HCT116 (cell line): Measurements from ENCODE around the gene LRRK1. TPM values are rescaled to one million over a fixed set of nuclear protein-coding genes. Genes with fewer than 3 reads are reported as not detected.

Experiments
- ATAC-seq: fragments of 200-7000 bp; cut with Tn5 transposase; 2 replicates; pipeline ENCODE4 v1.9.1; 2020; ENCODE audit warnings: mild to moderate bottlenecking, moderate library complexity
- BruUV-seq: library from RNA; stranded (reverse); fragments of 400-500 nt; replicated peaks from 2 replicates; lab custom pipeline; 2021; lab: Mats Ljungman, UMichigan
- CTCF ChIA-PET: fragments of 300-600 bp; sonication (Branson Sonifier 250); formaldehyde crosslinking; loops from one replicate; lab custom pipeline; 2021; ENCODE audit warnings: antibody characterized with exemption; lab: Charles Lee
- POLR2A ChIA-PET: fragments of 300-600, 350-600 bp; sonication (Branson Sonifier 250); formaldehyde crosslinking; loops from one replicate; lab custom pipeline; 2021; ENCODE audit warnings: antibody characterized with exemption; lab: Charles Lee
- RAD21 ChIA-PET, 2 experiments: fragments of 300-600 bp; sonication (Branson Sonifier 250); formaldehyde crosslinking; loops; one replicate each; lab custom pipeline; 2023; ENCODE audit warnings: low total read pairs in 2 of 2; ENCODE audit not compliant: uncharacterized antibody in 2 of 2, unreplicated experiment in 2 of 2, low non-redundant PET in 1 of 2; lab: Charles Lee
- DNase-seq: peaks from one replicate; pipeline ENCODE4 v3.0.0-alpha.2; 2010; ENCODE audit warnings: low read depth, low spot score
- H2AFZ ChIP-seq: fragments of 200-600 bp; shearing (Covaris generic), sonication (generic); 2 replicates; pipeline ENCODE4 v1.6.1; 2017; ENCODE audit warnings: low read depth, mixed run types, mixed read lengths, antibody characterized with exemption, low read length; ENCODE audit not compliant: poor library complexity, severe bottlenecking
- H3K27ac ChIP-seq: 2 replicates; pipeline ENCODE4 v1.5.1; 2012; ENCODE audit warnings: low read depth, low read length
- H3K27me3 ChIP-seq: fragments of 200-600 bp; sonication (generic); 2 replicates; pipeline ENCODE4 v1.6.1; 2016; ENCODE audit warnings: mixed run types, low read length, mixed read lengths; ENCODE audit not compliant: insufficient read depth
- H3K36me3 ChIP-seq, 2 experiments: fragments of 200-500 bp in 1 of 2; fragments of 200-600 bp in 1 of 2; sonication (Bioruptor generic) in 1 of 2; sonication (generic) in 1 of 2; 2 replicates each; pipeline versions ENCODE4 v1.5.1 to v1.6.1; 2014 to 2016; ENCODE audit warnings: low read length in 2 of 2, inconsistent platforms in 1 of 2, mixed read lengths in 1 of 2, mixed run types in 1 of 2; ENCODE audit not compliant: insufficient read depth in 2 of 2, control insufficient read depth in 1 of 2
- H3K4me1 ChIP-seq, 2 experiments: fragments of 200-600 bp in 1 of 2; sonication (generic) in 1 of 2; 2 replicates each; pipeline versions ENCODE4 v1.5.1 to v1.6.1; 2012 to 2017; ENCODE audit warnings: low read length in 2 of 2, inconsistent platforms in 1 of 2, mild to moderate bottlenecking in 1 of 2, mixed read lengths in 1 of 2, mixed run types in 1 of 2, moderate library complexity in 1 of 2; ENCODE audit not compliant: insufficient read depth in 2 of 2, control insufficient read depth in 1 of 2
- H3K4me2 ChIP-seq: fragments of 200-600 bp; sonication (generic); 2 replicates; pipeline ENCODE4 v1.6.1; 2017; ENCODE audit warnings: mixed run types, low read length, mixed read lengths
- H3K4me3 ChIP-seq, 2 experiments: fragments of 200-600 bp in 1 of 2; sonication (generic) in 1 of 2; replicated peaks in 1 of 2; 2 replicates each; pipeline ENCODE4 v1.5.1; 2011 to 2016; ENCODE audit warnings: low read length in 2 of 2, control low read depth in 1 of 2, low read depth in 1 of 2, mild to moderate bottlenecking in 1 of 2, mixed read lengths in 1 of 2, mixed run types in 1 of 2
- H3K79me2 ChIP-seq: fragments of 200-600 bp; sonication (generic); 2 replicates; pipeline ENCODE4 v1.6.1; 2017; ENCODE audit warnings: mild to moderate bottlenecking, mixed run types, low read length, moderate library complexity, mixed read lengths; ENCODE audit not compliant: insufficient read depth
- H3K9ac ChIP-seq: fragments of 200-600 bp; sonication (generic); 2 replicates; pipeline ENCODE4 v1.6.1; 2016; ENCODE audit warnings: low read length, mixed read lengths
- H3K9me2 ChIP-seq: fragments of 200-600 bp; sonication (generic), shearing (Covaris generic); 2 replicates; pipeline ENCODE4 v1.6.1; 2017; ENCODE audit warnings: mixed run types, mild to moderate bottlenecking, moderate library complexity; ENCODE audit not compliant: insufficient read depth
- H3K9me3 ChIP-seq, 2 experiments: fragments of 200-500 bp in 1 of 2; fragments of 200-600 bp in 1 of 2; sonication (Bioruptor generic) in 1 of 2; sonication (generic) in 1 of 2; 2 replicates each; pipeline ENCODE4 v1.6.1; 2014 to 2017; ENCODE audit warnings: low read length in 2 of 2, mixed read lengths in 2 of 2, inconsistent platforms in 1 of 2, low read depth in 1 of 2, mild to moderate bottlenecking in 1 of 2, mixed run types in 1 of 2, moderate library complexity in 1 of 2; ENCODE audit not compliant: control insufficient read depth in 1 of 2, insufficient read depth in 1 of 2
- H4K20me1 ChIP-seq: fragments of 200-600 bp; sonication (generic), shearing (Covaris generic); 2 replicates; pipeline ENCODE4 v1.6.1; 2017; ENCODE audit warnings: mixed run types, mild to moderate bottlenecking, moderate library complexity; ENCODE audit not compliant: insufficient read depth
- CBX3 ChIP-seq: IDR thresholded peaks from 2 replicates; pipeline ENCODE4 v1.6.1; 2012; ENCODE audit warnings: low read depth
- CEBPB ChIP-seq: IDR thresholded peaks from 2 replicates; pipeline ENCODE4 v1.6.1; 2012; ENCODE audit warnings: low read depth
- EGR1 ChIP-seq: IDR thresholded peaks from 2 replicates; pipeline ENCODE4 v1.6.1; 2012; ENCODE audit warnings: low read depth
- EZH2phosphoT487 ChIP-seq: fragments of 200-600 bp; IDR thresholded peaks from 2 replicates; pipeline ENCODE4 v1.6.1; 2018; ENCODE audit warnings: antibody characterized with exemption, borderline replicate concordance
- JUND ChIP-seq: IDR thresholded peaks from 2 replicates; pipeline ENCODE4 v1.6.1; 2012
- POLR2A ChIP-seq: IDR thresholded peaks from 2 replicates; pipeline ENCODE4 v1.7.0; 2011; ENCODE audit warnings: borderline replicate concordance; ENCODE audit not compliant: insufficient read depth, insufficient read length; ENCODE audit errors: extremely low read depth
- POLR2AphosphoS5 ChIP-seq: IDR thresholded peaks from 2 replicates; pipeline ENCODE4 v1.6.1; 2011; ENCODE audit warnings: mild to moderate bottlenecking, low read depth, low read length, moderate library complexity
- RAD21 ChIP-seq: IDR thresholded peaks from 2 replicates; pipeline ENCODE4 v1.6.1; 2012; ENCODE audit warnings: low read depth, mild to moderate bottlenecking
- SIN3A ChIP-seq: IDR thresholded peaks from 2 replicates; pipeline ENCODE4 v1.6.1; 2012; ENCODE audit warnings: low read depth
- SP1 ChIP-seq: IDR thresholded peaks from 2 replicates; pipeline ENCODE4 v1.6.1; 2012; ENCODE audit warnings: low read depth
- SRF ChIP-seq: IDR thresholded peaks from 2 replicates; pipeline ENCODE4 v1.6.1; 2012; ENCODE audit warnings: low read depth
- TCF7L2 ChIP-seq: IDR thresholded peaks from 2 replicates; pipeline ENCODE4 v1.7.0; 2011; ENCODE audit warnings: borderline replicate concordance, inconsistent platforms; ENCODE audit not compliant: insufficient read depth, insufficient read length; ENCODE audit errors: extremely low read depth
- YY1 ChIP-seq: IDR thresholded peaks from 2 replicates; pipeline ENCODE4 v1.6.1; 2011; ENCODE audit warnings: low read length, low read depth, moderate library complexity, mild to moderate bottlenecking; ENCODE audit not compliant: insufficient replicate concordance; ENCODE audit errors: extremely low read depth
- ZBTB33 ChIP-seq: IDR thresholded peaks from 2 replicates; pipeline ENCODE4 v1.6.1; 2011; ENCODE audit warnings: mild to moderate bottlenecking, low read length, moderate library complexity; ENCODE audit not compliant: insufficient replicate concordance; ENCODE audit errors: extremely low read depth
- ZFX ChIP-seq: fragments of 450-650 bp; IDR thresholded peaks from 2 replicates; pipeline ENCODE4 v1.6.1; 2017
- ZNF274 ChIP-seq: fragments of 200-500 bp; sonication (Bioruptor generic); IDR thresholded peaks from 2 replicates; pipeline ENCODE4 v1.6.1; 2014; ENCODE audit warnings: mild to moderate bottlenecking, low read depth, low read length, inconsistent platforms
- intact Hi-C: fragments of 100-400 bp; cut with micrococcal nuclease; formaldehyde crosslinking; loops from 2 replicates; pipeline ENCODE4 v1.10.0; 2022
- total RNA-seq: library from RNA; stranded (reverse); gene quantifications from one replicate; pipeline ENCODE4 v1.2.1, GENCODE V29; 2021; ENCODE audit not compliant: unreplicated experiment

Gene LRRK1
- total RNA-seq, 1 experiment from 2014 or later = 21.6 TPM

- H3K4me2 ChIP-seq = no peak overlapping the region
- no peaks in the 10 kb centered on the region for H3K36me3 ChIP-seq
- RAD21 ChIA-PET = no interaction called here
- POLR2A ChIA-PET = no interaction called here
- H3K9ac ChIP-seq = no peak overlapping the region
- no peaks in the 10 kb centered on the region for H4K20me1 ChIP-seq
- H3K27ac ChIP-seq = no peak overlapping the region
- H3K9me2 ChIP-seq = no peaks in the 10 kb centered on the region
- intact Hi-C loops = no loop called here
- H3K4me1 ChIP-seq = no peaks in the 10 kb centered on the region
- ATAC-seq = no peak
- no peaks in the 10 kb centered on the region for H3K79me2 ChIP-seq
- no peaks in the 10 kb centered on the region for H3K27me3 ChIP-seq
- no peaks in the 10 kb centered on the region for H3K9me3 ChIP-seq
- no peak overlapping the region for H2AFZ ChIP-seq
- TF ChIP-seq ZFX (no peak), YY1 (no peak), CEBPB (no peak), RAD21 (no peak), EZH2phosphoT487 (no peak), SP1 (no peak), ZNF274 (no peak), POLR2AphosphoS5 (no peak)
- CTCF ChIA-PET = no interaction called here
- DNase-seq = no peak
- no peak overlapping the region for H3K4me3 ChIP-seq
- BruUV-seq = no TSS peak
Measured at GRCh38 chr15:100947760-100948429, 28.7 kb downstream of the LRRK1 start.

GRCh38 chr15:100948430-100948762 lies 29.2 kb downstream of the LRRK1 start:
- Histone ChIP-seq H3K9ac (no peak overlapping the region), H2AFZ (no peak overlapping the region), H3K27me3 (no peaks in the 10 kb centered on the region), H3K4me1 (no peaks in the 10 kb centered on the region), H3K4me3 (no peak overlapping the region), H3K27ac (no peak overlapping the region), H4K20me1 (no peaks in the 10 kb centered on the region), H3K4me2 (no peak overlapping the region), H3K36me3 (no peaks in the 10 kb centered on the region), H3K9me3 (no peaks in the 10 kb centered on the region), H3K79me2 (no peaks in the 10 kb centered on the region), H3K9me2 (no peaks in the 10 kb centered on the region)
- DNase-seq (no peak), ATAC-seq (no peak)
- POLR2A ChIA-PET = no interaction called here
- TF ChIP-seq JUND (no peak), YY1 (no peak), SRF (no peak), POLR2A (no peak), CEBPB (no peak), EGR1 (no peak), SIN3A (no peak), TCF7L2 (no peak), CBX3 (no peak), ZBTB33 (no peak)
- RAD21 ChIA-PET = no interaction called here
- intact Hi-C loops = no loop called here
- BruUV-seq = no TSS peak
- CTCF ChIA-PET = no interaction called here
